GM13976 (cell line): Measurements from ENCODE around the gene LYZL1.
"Not testable (repeated sequence)": the region's sequence is repeated elsewhere in the genome, so short reads cannot be mapped to it uniquely, and the experiment has no call there.

Source experiments
- DNase-seq: peaks from one replicate; pipeline ENCODE4 v3.0.0; 2012; ENCODE audit warnings: low spot score
- in situ Hi-C: fragments of 300-500 bp; cut with MboI; formaldehyde crosslinking; loops from one replicate; pipeline ENCODE4 v1.12.0; 2022; ENCODE audit warnings: low sequenced_read_pairs, mixed read lengths, inconsistent platforms; ENCODE audit not compliant: unreplicated experiment
- TF ChIP-seq, protein P1 (sequence below): IDR thresholded peaks from 2 replicates; pipeline ENCODE4 v1.5.1; 2012; ENCODE audit warnings: borderline replicate concordance, mild to moderate bottlenecking; ENCODE audit not compliant: insufficient read depth; ENCODE audit errors: extremely low read depth, missing control alignments, control extremely low read depth

Gene LYZL1

DNA sequence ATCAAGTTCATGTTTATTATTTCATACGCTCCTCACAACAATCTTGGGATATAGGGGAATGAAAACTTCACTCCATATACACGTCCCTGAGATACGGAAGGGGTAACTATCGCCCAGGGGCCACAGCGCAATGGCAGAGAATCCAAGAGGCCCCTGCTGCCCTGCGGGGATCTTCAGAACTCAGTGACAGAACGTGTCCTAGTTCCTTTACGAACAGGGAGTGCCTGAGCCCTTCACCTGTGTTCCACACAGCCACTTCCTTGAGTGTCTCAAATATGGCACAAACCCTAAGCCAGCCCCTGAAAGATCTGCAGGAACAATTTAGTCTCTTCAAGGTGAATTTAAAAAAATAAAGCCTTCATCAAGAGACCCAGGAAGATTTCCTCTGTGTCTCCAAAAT lies 25.9 kb downstream of the LYZL1 start:
- TF ChIP-seq, protein P1, sequence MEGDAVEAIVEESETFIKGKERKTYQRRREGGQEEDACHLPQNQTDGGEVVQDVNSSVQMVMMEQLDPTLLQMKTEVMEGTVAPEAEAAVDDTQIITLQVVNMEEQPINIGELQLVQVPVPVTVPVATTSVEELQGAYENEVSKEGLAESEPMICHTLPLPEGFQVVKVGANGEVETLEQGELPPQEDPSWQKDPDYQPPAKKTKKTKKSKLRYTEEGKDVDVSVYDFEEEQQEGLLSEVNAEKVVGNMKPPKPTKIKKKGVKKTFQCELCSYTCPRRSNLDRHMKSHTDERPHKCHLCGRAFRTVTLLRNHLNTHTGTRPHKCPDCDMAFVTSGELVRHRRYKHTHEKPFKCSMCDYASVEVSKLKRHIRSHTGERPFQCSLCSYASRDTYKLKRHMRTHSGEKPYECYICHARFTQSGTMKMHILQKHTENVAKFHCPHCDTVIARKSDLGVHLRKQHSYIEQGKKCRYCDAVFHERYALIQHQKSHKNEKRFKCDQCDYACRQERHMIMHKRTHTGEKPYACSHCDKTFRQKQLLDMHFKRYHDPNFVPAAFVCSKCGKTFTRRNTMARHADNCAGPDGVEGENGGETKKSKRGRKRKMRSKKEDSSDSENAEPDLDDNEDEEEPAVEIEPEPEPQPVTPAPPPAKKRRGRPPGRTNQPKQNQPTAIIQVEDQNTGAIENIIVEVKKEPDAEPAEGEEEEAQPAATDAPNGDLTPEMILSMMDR = no peak
- in situ Hi-C loops = loop anchor here (25.0 kb wide), 1 partner anchor 652 kb away; no protein-coding TSS in a partner anchor
- no peak for DNase-seq

DNA sequence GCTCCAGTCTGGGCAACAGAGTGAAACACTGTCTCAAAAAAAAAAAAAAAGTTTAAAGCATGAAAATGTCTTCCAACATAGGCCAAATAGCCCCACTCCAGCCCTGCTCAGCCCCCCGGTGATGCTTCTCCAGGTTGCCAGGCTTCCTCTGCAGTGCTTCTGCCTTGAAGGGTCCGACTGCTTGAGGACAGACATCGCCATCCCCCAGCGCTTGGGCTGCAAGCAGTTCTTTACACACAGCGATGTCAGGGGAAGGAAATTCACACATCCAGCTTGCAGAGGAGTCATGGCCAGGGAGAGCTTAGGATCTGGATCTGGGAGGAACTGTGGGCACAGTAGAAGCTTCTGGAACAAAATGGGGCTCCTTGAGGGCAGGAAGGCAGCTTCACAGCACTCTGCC lies 26.9 kb downstream of the LYZL1 start:
- TF ChIP-seq, protein P1 = no peak
- in situ Hi-C loops = loop anchor here (25.0 kb wide), 1 partner anchor 654 kb away; no protein-coding TSS in a partner anchor
- DNase-seq = no peak

DNA sequence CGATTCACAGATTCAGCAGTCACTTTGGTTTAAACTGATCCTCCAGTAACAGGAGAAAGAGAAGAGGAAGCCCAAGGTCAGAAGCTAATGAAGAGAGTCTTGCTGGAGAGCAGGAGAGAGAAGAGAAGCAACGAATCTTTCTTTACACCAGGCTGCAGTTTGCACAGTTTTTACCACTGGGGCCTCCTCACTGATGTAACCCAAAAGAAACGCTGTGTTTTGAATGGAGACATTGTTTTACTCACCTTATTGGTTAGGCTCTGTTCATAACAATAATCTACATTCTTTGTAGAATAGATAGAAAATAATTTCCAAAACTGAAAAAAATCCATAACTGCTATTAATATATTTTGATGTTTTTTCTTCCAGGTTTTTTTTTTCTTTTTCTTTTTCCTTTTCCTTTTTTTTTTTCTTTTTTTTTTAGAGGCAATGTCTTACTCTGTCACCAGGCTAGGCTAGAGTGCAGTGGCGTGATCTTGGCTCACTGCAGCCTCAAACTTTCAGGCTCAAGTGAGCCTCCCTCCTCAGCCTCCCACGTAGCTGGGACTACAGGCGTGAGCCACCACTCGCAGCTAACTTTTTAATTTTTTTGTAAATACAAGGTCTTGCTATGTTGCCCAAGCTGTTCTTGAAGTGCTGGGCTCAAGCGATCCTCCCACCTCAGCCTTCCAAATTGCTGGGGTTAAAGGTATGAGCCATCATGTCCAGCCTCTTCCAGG lies 27.6 kb downstream of the LYZL1 start:
- DNase-seq = no peak
- TF ChIP-seq, protein P1 = no peak
- in situ Hi-C loops = loop anchor here (25.0 kb wide), 1 partner anchor 654 kb away; no protein-coding TSS in a partner anchor

DNA sequence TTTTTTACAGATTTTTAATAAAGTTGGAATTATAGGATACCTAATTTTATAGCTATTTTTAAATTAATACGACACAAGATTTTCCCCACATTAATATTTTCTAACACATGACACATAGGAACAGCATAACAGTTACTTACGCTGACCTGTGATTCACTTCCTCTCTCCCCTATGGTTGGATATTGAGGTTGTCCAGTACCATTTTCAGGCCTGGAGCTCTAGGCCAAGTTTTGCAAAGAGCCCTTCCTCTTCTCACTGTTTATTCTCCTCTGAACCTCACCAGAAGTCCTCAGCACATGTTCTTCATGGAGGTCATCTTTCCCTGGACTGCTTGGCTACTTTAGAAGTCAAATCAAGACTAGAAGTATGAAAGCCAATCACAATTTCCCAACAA lies 28.2 kb downstream of the LYZL1 start:
- no peak for DNase-seq
- TF ChIP-seq, protein P1 = no peak
- in situ Hi-C loops = loop anchor here (25.0 kb wide), 1 partner anchor 655 kb away; no protein-coding TSS in a partner anchor

DNA sequence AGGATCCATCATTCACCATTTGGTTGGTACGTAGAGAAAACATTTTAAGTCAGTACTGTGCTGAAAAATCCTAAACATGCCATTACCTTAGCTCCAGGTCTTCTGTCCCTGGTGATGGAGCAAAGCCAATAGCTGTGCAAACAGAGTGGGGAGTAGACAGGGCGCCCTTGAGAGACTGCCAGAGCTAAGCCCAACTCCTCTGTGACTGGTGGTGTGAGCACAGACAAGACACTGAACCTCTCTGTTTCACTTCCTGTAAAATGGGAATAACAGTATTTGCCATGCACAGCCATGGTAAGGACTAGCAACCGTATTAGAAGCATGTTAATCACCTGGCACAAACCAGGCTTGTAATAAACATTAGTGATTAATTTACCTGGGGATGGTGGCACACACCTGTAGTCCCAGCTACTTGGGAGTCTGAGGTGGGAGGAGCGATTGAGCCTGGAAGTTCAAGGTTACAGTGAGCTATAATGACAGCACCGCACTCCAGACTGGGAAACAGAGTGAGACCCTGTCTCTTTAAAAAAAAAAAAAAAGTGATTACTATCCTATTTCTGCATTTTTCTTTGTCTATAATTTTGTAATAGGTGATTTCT lies 28.7 kb downstream of the LYZL1 start:
- DNase-seq = no peak
- TF ChIP-seq, protein P1 = no peak
- in situ Hi-C loops = loop anchor here (25.0 kb wide), 1 partner anchor 655 kb away; no protein-coding TSS in a partner anchor

DNA sequence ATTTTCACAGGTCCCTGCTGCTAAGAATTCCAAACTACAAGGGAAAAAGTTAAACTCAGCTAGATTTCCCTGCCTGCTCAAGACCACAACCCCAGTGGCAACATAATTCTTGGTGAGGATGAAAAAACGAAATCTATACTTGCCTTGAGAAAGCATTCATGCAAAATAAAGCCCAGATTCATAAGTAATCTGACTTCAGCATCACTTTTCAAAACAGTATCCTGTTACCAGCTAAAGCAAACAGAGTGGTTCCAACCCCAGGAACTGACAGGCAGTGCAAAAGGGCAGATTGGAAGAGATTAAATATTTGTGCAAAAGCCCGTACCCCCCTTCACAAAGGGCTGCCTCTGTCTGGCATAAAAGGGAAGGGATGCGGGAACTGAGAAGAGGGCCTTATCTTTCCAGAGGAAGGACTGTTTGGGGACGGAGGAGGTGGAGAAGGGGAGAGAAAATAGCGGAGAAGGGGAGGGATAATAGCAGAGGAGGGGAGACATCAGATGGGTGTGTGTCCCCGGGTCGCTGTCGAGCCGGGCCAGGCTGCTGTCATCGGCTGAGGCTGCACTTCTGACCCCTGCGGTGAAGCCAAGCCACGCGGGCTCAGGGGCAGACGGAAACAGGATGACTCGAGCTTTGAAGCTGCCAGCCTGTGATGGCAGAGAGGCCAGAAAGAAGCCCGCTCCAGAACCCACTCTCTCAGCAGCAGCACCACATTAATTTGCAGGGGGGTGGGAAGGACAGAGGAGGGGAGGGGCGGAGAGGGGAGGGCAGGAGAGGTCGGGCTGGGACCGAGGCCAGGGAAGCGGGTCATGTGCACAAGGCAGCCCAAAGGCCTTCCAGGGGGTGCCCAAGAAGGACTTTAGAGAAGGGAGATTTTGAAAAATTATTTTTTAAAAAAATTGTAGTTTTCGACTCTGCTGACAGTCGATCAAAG lies 29.5 kb downstream of the LYZL1 start:
- in situ Hi-C loops = loop anchor here (25.0 kb wide), 1 partner anchor 656 kb away; no protein-coding TSS in a partner anchor
- DNase-seq = not testable (repeated sequence)
